NCI-H2029 (cell line): Measurements from ENCODE around the gene PGM2.
"Not testable (repeated sequence)": the region's sequence is repeated elsewhere in the genome, so short reads cannot be mapped to it uniquely, and the experiment has no call there.

Experiments
- DNase-seq: peaks from one replicate; lab custom pipeline; 2025; lab: John Stamatoyannopoulos, UW

PGM2 gene

DNA sequence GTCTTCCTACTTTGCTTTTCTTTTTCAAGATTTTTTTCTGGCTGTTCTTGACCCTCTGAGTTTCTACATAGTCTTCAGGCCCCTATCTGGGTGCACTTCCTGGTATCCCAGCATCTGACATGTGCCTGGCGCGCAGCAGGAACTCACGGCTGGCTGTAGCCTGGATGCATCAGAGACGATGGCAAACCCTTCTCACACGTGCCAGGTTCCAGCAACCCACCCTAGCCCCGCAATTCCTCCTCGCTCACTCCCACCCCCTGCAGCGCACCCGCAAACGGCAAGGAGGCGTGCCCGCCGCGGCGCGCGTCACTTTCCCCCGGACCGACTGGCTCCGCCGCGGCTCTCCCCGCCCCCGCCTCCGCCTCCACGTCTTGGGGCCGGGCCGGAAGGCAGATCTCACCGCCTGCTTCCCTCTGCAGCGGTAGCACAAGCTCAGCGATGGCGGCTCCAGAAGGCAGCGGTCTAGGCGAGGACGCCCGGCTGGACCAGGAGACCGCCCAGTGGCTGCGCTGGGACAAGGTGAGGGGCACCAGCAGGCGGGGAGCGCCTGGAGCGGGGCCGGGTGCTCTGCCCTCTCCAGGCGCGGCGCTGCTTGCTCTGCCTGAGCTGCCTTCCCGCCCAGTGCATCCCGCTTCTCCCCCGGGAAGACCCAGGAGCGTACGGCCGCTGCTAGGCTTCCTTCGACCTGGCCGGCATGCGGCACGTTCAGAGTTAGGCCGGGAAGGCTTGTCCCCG is at the start of gene PGM2:
Gene PGM2, plus strand, starts transcription at position 392 of the 735 bp plus-strand sequence. Its CDS starts 47 bp downstream, at position 439.
- peak; percentile 71 for DNase-seq

GRCh38 chr4:37779896-37780295 is 46.6 kb upstream of the PGM2 start:
- no peak for DNase-seq

DNA sequence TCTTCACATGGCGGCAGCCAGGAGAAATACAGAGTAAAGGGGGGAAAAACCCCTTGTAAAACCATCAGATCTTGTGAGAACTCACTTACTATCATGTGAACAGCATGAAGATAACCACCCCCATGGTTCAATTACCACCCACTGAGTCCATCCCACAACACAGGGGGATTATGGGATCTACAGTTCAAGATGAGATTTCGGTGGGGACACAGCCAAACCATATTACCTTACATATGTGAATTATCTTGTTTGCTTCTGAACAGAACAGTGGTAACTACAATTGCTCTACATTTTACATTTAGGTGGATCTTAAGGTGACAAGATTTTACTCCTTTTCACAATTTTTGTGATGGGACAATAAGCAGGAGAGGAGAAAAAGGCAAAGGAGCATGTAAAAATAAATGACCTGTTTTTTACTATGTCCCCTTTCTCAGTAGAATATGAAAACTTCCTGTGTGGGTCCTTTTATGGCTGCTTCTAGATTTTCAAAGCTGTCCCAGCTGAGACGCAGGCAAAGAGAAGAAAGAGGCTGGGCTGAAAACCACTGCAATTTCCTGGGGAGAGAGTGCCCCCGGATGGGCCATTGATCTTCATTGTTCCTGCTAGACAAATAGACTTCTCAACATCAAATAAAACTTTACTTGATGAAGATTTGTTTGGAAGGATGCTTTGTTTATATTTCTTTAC is 45.9 kb upstream of the PGM2 start:
- DNase-seq = no peak

- no peak for DNase-seq
These were observed 45.4 kb upstream of the PGM2 start for GRCh38 chr4:37781131-37781455.

DNA sequence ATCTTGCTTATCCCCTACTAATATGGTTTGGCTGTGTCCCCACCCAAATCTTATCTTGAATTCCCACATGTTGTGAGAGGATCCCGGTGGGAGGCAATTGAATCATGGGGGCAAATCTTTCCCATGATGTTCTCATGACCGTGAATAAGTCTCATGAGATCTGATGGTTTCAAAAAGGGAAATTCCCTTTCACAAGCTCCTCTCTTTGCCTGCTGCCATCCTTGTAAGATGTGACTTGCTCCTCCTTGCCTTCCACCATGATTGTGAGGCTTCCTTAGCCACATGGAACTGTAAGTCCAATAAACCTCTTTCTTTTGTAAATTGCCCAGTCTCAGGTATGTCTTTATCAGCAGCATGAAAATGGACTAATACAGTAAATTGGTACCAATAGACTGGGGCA is 40.2 kb upstream of the PGM2 start:
- not testable (repeated sequence) for DNase-seq

DNA sequence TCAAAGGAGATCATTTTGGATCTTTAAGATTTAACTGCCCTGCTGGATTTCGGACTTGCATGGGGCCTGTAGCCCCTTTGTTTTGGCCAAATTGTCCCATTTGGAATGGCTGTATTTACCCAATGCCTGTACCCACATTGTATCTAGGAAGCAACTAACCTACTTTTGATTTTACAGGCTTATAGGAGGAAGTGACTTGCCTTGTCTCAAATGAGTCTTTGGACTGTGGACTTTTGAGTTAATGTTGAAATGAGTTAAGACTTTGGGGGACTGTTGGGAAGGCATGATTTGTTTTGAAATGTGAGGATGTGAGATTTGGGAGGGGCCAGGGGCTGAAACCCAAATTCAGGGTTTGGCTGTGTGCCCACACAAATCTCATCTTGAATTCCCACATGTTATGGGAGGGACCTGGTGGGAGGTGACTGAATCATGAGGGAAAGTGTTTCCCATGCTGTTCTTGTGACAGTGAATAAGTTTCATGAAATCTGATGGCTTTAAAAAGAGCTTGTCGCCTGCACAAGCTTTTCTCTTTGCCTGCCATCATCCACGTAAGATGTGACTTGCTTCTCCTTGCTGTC is 38.5 kb upstream of the PGM2 start:
- not testable (repeated sequence) for DNase-seq

DNA sequence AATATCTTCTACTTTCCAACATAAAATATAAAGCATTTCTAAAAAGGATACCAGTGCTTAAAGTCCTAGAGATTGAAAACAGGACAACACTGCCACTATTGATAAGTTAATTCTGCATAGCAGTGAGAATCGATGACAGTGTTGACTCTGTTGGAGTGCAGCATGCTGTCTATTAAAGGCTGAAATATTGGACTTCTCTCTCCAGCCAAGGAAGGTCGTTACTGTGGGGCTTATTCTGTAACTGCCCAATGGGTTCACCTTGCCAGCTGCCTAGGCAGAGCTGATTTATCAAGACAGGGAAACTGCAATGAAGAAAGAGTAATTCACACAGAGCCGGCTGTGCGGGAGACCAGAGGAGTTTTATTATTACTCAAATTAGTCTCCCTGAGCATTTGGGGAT is 37.7 kb upstream of the PGM2 start:
- DNase-seq = no peak

DNA sequence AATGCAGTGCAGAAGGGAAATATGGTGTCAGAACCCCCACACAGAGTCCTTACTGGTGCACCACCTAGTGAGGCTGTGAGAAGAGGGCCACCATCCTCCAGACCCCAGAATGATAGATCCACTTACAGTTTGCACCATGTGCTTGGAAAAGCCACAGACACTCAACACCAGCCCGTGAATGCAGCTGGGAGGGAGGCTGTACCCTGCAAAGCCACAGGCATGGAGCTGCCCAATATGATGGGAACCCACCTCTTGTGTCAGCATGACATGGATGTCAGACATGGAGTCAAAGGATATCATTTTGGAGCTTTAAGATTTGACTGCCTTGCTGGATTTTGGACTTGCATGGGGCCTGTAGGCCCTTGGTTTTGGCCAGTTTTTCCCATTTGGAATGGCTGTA is 34.2 kb upstream of the PGM2 start:
- no peak for DNase-seq

DNA sequence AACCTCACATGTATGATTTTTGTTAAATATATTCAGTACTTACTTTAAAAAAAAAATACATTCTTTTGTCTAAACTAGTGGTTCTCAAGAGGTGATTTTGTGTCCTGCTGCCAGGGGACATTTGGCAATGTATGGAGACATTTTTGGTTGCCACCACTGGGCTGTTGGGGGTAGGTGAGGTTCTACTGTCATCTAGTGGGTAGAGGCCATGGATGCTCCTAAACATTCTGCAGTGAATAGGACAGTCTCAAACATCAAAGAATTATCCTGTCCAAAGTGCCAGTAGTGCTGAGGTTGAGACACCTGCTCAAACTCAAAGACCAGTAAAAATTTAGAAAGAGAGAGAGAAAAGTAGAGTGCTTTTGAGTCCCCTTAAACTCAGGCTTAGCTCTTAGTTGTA is 32.9 kb upstream of the PGM2 start:
- no peak for DNase-seq

GRCh38 chr4:37794056-37794455 is 32.4 kb upstream of the PGM2 start:
- no peak for DNase-seq

- DNase-seq = no peak
These were observed 30.8 kb upstream of the PGM2 start for GRCh38 chr4:37795581-37796195.

- no peak for DNase-seq
These were observed 29.1 kb upstream of the PGM2 start for GRCh38 chr4:37797374-37797773.

DNA sequence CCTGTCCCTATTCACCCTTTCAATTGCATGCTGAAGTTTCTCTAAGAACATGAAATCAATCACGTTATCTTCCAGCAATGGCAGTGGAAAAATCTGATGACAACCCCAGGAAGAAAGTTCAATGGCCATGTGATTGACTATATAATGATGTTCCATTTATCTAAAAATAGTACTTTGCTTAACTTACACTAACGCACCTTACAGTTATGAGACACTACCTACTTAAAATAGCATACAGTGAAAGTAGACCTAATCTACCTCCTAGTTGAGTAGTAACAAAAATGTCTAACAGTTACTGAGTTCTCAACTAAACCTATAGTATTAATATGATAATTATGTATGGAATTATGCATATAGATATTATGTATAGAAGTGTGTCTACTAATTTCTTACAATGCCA is 28.6 kb upstream of the PGM2 start:
- DNase-seq = no peak

DNA sequence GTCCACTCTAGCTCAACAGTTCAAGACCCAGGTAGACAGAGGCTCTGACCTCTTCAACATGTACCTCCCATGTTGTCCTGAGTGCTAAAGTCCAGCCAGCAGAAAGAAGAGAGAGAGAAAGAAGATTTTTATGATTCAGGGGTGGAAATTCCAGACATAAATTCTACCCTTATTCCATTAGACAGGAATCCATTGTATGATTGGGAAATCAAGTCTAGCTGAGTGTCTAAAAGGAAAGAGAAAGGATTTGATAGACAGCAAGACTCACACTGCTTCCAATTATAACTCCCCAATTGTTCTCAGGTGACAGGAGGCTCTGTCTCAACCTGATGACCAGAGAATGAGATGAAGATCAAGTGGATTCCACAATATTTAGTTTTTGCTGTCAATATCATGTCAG is 27.9 kb upstream of the PGM2 start:
- no peak for DNase-seq

DNA sequence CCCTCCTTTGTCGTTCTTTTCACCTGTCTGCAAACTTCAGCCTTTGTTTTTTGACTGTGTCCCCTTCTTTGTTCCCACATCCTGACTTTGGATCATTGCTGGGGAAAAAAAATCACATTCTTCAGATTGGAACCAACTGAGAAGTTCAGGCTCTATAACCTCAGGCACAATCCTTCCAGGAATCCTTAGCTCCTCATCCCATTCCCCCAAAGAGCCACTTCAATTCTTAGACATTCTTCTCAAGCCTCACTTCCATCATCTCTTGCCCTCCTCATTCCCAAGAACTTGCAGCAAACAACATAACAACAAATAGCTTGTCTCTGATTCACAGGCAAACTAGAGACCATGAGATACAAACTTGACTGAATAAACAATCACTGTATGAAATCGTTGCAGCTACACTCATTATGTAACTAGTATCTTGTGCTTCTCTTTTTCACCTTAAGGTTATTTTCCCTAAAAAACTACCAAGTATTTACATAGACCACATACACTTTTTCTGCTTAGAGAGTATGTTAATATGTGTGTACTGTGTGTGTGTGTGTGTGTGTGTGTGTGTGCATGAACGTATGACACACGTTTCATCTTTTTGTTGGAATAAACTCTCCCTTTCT is 26.4 kb upstream of the PGM2 start:
- DNase-seq = no peak

DNA sequence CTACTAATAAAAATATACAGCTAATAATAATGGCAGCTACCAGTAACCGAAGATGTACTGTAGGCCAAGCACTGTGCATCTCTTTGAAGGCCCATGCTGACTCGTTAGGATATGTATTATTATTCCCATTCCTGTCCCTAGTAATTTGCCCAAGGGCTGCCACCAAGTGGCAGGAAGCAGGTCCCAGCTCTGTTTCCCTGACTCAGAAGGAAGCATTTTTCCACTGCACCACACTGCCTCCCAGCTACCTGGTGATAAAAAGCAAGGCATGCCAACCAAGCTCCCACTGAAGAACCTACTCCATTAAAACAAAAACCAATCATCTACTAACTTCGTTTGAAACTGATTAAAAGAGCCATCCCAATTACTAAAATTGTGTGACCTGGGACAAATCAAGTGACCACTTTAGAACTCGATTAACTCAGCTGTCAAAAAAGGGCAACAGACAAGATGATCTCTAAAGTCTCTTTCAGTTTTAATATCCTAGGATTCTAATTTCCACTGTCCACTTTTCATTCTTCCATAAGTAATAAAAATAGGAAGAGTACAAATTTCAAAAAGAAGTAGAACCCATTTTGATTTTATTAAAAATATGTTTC is 24.3 kb upstream of the PGM2 start:
- peak; percentile 44 for DNase-seq

GRCh38 chr4:37803348-37803973 is 23.0 kb upstream of the PGM2 start:
- DNase-seq = peak; percentile 14

GRCh38 chr4:37805091-37805490 is 21.4 kb upstream of the PGM2 start:
- no peak for DNase-seq

GRCh38 chr4:37812713-37813112 is 13.8 kb upstream of the PGM2 start:
- DNase-seq = no peak

- DNase-seq = no peak
These were observed 10.9 kb upstream of the PGM2 start for GRCh38 chr4:37815591-37815990.

DNA sequence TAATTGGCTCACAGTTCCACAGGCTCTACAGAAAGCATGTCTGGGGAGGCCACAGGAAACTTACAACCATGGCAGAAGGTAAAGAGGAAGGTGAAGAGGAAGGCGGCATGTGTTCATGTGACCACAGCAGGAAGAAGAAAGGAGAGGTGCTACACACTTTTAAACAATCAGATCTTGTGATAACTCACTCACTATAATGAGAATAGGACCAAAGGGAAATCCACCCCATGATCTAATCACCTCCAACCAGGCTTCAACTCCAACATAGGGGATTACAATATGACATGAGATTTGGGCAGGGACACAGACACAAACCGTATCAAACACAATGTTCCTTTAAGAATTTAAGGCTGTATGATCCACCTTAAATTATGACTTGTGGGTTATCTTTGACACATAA is 10.5 kb upstream of the PGM2 start:
- DNase-seq = no peak

- DNase-seq = no peak
These were observed 9.8 kb upstream of the PGM2 start for GRCh38 chr4:37816719-37817118.
